ENCODE results near the gene DYNC2H1.
"Not testable (repeated sequence)": the region's sequence is repeated elsewhere in the genome, so short reads cannot be mapped to it uniquely, and the experiment has no call there.

Gene DYNC2H1

DNA sequence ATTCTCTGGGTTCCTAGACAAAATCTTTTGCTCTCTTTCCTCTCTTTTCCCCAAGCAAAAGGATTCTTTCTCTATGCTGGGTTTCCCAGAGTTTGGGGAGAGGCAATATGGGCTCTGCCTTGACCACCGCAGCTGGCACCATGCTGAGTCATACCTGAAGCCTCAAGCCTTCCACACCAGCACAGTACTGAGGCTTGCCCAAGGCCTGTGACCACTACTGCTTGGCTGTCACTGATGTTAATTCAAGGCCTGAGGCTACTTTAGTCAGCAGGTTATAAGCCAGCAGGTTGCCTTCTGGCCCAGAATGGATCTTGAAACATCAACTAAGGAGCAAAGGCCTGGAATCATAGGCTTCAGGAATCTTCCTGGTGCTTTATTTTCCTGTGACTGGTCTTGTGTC lies 185.3 kb downstream of the DYNC2H1 start:
- no peak for DNase-seq

DNA sequence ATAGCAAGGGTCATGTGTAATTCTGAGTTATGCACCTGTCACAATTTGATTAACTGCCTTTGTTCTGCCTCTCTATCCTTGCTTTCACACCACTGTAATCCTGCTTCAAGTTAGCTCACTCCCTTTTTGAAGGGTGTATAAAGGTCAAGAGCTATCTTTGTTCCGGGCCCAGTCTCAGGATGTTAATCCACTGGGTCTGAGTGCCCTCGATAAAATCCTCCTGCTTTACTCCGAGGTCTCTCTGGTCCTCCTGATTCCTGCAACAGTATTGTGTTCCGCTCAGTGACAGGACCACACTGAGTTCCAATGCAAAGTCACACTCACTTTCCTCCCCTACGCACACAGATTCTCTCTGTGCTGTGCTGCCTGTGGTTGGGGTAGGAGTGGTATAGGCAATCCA lies 186.5 kb downstream of the DYNC2H1 start:
- DNase-seq = no peak

DNA sequence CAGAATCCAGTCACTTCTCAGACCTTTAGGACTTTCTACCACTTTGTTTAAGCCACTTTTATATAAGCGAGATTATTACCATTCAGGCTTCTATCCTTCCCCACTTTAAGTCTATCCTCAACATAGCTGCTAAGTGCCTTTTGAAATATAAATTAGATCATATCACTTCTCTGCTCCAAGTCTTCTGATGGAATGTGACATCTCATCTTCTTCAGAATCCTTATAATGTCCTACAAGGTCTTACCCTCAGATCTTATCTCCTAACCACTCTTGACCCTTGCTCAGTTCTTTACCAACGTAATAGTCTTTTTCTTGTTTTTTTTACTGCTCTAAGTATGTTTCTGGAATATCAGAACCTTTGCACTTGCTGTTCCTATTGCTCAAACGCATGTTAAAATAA lies 188.7 kb downstream of the DYNC2H1 start:
- no peak for DNase-seq

DNA sequence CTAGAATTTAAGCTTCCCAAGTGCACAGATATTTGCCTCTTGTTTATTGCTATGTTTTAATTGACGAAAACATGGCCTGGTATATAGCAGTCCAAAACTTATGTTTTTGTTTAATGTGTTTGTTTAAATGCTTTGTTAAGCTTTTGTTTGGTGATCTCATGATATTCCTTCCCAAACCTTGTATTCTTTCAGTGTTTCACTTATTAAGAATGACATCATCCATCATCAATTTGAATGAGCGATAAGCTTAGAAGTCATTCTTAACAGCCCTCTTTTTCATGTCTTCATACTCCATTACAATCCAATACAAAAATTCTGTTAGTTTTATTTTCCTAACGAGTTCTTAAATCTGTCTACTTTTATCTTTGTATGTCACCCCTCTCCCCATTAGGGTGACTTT lies 206.0 kb downstream of the DYNC2H1 start:
- no peak for DNase-seq

DNA sequence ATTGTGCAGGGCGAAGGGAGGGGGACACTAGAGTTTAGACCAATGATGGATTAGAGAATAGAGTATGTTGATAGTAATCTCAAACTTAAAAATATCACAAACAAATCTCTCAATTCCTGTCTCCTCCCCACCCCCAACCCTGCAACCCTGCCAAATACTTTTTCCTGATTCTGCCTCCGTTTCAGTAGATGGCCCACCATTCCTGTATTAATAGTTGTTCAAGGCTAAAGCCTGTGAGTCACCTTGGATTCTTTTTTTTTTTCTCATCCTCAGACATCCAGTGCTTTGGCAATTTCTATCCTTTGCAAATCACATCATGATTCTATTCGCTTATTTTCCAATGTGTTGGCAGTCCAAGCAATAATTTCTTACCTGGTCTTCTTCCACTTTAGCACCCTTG lies 207.9 kb downstream of the DYNC2H1 start:
- DNase-seq = peak; percentile 13

DNA sequence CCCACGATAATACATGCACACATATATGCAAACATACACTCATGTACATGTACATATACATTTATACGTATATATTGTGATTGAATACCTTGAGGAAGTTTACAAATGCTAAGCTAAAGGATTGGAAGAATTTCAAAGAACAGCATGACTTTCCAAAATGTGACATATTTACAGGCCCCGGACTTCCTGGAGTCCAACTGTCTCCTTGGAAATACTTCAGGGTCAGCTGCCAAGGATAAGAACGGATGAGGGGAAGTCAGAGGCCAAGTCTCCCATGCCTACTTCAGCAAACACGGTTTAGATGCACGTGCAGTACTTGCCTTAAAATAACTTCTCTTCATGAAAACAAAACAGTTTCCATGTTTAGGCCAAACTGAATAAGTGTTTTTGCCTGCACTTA lies 213.6 kb downstream of the DYNC2H1 start:
- no peak for DNase-seq

DNA sequence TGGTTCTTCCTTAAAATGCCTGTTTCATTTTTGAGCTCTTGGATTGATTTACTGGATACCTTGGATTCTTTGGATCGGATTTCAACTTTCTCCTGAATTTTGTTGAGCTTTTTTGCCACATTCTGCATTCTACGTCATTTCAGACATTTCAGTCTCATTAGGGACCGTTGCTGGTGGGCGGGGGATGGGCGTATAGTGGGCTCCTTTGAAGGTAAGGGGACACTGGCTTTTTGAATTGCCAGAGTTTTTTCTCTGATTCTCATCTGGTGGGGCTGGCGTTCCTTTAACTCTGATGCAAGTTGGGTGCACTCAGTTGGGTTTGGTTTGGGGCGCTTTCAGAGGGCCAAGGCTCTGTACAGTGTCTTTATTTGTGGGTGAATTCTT lies 216.5 kb downstream of the DYNC2H1 start:
- DNase-seq = peak; percentile 5

DNA sequence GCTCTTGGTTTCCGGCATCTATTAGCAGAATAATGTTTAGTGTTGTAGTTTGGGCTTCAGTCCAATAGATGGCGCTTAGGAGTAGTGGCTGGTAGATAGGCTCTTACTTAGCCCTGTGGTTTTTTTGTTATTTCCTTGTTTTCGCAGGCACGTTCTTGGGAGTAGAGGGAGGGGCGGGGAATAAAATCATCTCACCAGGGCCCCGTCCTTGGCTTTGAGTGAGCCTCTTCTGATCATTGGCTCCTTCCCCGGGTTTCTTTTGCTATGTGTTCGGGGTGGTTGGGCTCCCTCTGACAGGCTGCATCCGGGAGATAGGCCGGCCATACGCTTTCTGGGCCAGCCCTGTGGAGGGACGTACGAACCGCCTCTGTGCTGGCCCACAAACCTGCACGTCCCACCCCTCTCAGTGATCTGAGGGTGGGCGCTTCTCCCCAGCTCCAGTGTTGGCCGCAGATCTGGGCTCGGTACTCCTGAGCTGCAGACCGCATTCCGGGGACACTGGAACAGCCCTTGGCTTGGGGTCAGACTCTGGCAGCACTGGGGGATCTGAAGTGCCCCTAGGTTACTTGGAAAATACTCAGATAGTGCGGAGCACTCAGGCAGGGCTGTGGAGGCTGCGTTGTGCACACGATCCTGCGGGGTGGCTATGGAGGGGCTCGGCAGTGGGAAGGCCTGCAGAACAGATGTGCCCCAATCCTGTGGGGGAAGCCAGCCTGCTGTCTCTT lies 217.0 kb downstream of the DYNC2H1 start:
- peak; percentile 92 for DNase-seq

DNA sequence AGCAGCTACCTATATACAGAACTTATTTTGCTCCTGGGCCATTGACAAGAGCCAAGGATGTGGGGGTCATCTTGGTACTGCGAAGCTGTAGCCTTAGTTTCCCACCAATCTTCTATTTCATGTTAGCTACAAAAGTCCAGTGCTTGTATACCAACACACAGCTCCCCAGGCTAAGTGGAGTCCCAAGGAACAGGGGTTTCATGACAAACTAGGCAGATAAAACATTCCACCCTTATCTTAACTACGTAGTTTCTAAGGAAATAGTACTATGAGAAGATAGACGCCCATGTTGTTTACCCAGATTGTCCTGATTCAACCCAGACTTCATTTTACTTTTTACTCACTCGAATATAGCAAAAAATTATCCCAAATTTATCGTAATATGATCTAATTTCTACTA lies 218.5 kb downstream of the DYNC2H1 start:
- no peak for DNase-seq

DNA sequence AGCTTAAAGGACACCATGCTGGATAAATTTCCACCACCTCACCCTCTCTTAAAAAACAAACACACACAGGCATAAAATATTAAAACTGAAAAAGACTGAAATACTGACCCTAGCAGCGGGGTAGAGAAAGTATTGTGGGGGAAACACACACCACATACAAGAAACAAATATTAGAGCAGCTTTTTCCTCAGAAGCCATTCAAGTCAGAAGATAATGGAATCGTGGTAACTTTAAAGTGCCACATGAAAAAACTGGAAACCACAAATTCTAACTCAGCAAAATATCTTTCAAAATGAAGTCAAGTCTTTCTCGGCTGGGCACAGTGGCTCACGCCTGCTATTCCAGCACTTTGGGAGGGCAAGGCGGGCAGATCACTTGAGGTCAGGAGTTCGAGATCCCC lies 223.2 kb downstream of the DYNC2H1 start:
- no peak for DNase-seq

DNA sequence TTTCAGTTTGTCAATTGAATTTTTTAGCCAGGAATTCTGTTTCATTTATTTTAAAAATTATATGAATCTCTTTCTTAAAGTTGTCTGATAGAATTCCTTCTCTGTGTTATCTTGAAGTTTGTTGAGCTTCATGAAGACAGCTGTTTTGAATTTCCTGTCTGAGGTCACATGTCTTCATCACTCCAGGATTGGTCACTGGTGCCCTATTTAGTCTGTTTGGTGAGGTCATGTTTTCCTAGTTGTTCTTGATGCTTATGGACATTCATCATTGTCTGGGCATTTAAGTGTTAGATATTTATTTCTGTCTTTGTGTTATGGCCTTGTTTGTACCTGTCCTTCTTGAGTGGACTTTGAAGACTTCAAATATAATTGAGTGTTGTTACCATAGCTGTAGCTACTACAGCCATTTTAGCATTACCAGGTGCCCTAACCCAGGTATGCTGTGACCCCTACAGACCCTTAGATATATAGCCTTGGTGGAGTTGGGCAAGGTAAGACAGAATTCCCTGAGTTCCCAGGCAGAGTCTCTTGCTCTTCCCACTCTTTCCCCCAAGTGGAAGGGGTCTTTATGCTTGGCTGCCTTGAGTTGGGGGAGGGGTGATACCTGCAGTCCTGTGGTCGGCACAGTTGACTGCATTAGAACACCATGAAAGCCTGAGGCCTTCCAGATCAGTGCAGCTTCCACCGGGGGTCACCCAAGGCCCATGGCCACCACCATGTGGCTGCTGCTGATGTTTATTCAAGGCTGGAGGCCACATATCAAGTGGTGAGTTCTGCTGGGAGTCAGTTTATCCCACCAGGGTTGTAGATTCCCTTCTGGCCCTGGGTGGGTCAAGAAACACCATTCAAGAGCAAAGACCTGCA lies 229.6 kb downstream of the DYNC2H1 start:
- DNase-seq = peak; percentile 65

DNA sequence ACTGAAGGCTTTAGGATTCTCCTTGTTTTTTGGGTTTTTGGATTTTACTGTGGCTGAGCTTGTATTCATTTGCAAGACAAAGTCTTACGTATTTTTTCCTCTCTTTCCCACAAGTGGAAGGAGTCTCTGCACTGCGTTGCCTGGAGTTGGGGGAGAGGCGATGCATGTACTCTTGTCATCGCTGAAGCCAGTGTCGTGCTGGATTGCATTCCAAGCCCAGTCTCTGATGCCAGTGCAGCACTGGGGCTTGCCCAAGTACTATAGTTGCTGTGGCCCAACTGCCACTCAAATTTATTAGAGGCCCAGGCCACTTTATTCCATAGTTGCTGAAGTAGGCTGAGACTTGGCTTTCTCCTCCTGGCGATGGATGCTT lies 230.2 kb downstream of the DYNC2H1 start:
- no peak for DNase-seq

DNA sequence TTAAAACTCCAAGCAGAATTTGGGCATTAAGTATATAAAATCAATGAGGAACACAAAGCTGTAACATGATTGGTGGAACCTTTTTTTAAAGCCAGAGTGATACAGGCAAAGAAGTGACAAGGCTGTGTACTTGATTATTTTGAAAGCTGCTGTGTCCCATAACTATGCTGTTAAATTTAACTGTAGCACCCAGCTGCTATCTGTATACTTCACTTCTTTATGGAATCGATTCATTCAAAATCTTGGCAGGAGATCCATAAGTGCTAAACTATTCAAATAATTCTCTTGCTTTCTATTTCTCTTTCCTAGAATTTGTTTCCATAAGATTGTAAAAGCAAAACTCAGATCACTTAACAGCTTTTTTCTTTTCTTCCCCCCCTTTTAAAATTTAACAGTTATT lies 231.7 kb downstream of the DYNC2H1 start:
- DNase-seq = no peak

DNA sequence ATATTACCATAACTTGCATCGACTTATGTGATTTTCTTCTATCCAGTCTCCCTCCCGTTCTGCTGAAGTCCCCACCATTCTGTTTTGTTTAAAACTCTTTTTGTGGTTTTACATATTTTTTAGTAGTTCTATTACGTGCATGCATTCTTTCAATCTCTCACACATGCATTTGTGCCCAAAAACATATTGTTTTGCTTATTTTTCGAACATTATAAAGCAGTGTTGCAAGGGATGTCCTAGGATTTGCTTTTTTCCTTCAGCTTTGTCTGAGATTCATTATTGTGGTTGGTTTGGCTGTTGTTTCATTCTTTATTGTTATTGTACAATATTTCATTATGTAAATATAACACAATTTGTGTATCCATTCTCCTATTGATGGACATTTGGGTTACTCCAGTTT lies 235.7 kb downstream of the DYNC2H1 start:
- peak; percentile 34 for DNase-seq

DNA sequence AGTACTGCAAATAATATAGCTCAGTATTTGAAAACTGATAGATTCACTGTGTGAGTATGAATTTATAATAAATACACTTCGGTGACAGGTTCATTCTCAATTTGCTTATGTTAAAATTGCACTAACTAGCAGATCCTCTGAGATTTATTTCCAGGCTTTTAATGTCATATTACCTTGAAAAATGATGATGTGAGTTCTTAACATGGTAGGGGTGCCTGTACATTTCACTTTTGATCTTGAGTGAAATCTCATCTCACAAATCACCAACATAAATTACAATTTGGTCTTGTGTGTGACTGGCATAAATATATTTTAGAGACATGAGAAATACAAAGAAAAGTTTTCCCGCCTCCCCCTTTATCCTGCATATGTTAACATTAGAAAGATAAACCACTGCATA lies 240.4 kb downstream of the DYNC2H1 start:
- no peak for DNase-seq

DNA sequence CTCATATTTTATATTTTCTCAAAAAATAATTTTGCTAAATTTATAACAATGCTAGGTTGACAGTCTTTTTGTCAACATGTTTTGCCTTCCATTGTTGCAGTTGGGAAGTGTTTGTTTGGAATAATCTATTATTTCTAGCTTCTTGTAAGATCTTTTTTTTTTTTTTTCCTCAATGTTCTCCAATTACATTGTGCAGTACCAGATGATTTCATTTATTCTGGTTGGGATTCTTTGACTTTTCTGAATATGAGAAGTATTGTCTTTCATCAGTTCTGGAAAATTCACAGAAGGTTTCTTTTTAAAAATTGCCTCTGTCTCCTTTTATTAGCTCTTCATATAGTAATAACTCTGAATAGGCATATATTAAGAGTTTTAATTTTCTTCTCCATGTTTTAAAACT lies 245.4 kb downstream of the DYNC2H1 start:
- DNase-seq = no peak

DNA sequence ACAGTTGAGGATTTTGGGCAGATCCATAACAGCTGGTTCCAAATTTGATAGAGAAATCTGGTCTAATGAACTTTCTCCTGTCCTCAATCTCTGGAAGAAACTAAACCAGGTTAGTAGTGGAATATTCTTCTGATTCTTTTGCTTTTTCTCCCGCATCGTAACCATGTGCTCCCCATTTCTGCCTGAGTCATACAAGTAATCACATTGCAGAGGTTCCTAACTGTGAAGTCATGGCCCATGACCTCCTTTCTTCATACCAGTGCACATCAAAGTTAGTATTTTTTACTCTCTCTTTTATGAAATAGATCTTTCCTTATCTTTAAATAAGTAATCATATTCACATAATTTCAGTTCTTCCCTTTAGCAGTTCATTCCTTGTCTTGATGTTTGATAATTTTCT lies 249.0 kb downstream of the DYNC2H1 start:
- DNase-seq = peak; percentile 51

DNA sequence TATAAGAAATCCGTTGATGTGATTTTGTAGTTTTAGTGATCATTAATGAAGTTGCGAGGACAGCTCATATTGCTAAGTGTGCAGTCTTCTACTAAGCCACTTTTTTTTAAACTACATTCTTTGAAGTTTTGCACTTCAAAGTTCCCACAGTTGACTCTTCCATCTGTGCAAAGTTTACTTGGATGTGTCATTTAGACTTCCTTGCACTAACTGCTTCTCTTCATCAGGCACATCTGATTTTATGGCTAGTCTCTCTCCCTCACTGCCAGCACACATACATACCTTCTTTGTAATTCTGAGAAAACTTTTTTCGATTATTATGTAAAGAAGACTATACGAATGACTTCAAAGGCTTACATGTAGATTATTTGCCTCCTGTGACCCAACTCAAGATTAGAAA lies 250.0 kb downstream of the DYNC2H1 start:
- DNase-seq = peak; percentile 34

DNA sequence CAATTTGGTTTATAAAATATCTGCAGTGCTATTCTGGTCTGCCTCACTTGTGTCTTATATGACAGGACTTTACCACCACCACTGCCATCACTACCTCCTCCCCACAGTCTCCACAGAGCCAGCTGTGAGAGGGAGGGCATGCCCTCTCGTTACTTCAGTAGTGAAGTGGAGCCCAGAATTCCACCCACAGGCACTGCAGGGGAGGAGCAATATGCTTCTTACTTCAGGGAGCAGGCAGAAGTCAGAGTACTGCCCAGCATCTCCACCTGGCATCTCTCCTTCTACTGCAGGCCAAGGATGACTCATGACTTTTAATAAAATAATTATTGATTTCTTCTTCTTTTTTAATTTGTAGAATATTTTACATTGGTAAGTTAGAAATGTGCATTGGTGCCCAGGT lies 255.5 kb downstream of the DYNC2H1 start:
- no peak for DNase-seq

DNA sequence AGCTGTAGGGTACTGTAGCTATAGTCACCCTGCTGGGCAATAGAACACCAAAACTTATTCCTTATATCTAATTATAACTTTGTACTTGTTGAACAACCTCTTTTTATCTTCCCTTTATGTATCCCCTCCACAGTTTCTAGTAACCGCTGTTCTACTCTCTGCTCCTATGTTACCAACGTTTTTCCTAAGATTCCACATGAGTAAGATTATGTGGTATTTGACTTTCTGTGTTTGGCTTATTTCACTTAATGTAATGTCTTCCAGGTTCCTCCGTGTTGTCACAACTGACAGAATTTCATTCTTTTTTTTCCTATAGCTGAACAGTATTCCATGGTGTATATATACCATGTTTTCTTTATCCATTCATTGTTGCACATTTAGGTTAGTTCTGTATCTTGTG lies 258.4 kb downstream of the DYNC2H1 start:
- peak; percentile 53 for DNase-seq

DNA sequence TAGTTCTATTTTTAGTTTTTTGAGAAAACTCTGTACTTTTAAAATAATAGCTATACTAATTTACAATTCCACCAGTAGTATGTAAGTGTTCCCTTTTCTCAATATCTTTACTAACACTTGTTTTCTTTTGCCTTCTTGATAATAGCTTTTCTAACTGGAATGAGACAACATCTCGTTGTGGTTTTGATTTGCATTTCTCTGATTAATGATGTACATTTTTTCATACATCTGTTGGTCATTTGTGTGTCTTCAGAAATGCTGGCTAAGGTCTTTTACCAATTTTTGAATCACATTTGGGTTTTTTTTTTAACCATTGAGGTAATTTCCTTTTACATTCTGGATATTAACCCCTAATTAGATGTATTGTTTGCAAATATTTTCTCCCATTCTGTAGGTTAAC lies 258.9 kb downstream of the DYNC2H1 start:
- peak; percentile 23 for DNase-seq

DNA sequence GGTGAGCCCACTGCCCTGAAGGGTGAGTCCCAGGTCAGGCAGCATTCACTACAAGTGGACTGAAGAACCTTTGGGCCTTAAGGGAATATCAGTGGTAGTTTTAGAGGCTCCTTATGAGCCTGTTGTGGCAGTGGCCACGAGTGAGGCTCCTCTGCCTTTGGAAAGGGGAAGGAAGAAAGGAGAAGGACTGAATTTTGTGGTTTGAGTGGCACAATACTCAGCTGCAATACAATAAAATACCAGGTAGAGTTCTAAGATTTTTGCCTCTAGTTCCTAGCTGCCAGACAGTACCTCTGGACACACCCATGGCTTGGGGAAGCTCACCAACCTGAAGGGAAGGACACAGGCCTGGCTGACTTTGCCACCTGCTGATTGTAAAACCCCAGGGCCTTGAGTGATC lies 260.9 kb downstream of the DYNC2H1 start:
- DNase-seq = no peak

DNA sequence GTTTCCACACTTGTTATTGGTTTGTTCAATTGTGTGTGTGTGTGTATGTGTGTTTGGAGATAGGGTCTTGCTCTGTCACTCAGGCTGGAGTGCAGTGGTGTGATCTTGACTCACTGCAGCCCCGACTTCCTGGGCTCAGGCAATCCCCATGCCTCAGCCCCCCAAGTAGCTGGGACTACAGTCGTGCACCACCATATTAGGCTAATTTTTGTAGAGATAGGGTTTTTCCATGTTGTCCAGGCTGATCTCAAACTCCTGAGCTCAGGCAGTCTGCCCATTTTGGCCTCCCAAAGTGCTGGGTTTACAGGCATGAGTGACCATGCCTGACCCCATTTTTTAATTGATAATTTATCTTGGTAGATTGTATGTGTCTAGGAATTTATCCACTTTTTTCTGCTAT lies 263.7 kb downstream of the DYNC2H1 start:
- DNase-seq = no peak

DNA sequence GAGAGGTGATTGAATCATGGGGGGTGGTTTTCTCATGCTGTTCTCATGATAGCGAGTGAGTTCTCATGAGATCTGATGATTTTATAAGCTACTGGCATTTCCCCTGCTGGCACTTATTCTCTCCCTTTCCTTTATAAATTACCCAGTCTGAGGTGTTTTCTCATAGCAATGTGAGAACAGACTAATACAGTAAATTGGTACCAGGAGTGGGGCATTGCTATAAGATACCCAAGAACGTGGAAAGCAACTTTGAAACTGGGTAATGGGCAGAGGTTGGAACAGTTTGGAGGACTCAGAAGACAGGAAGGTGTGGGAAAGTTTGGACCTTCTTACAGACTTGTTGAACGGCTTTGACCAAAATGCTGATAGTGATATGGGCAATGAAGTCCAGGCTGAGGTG lies 265.0 kb downstream of the DYNC2H1 start:
- not testable (repeated sequence) for DNase-seq
